ENCODE results near the gene BRSK2. TPM values are rescaled to one million over a fixed set of nuclear protein-coding genes. Genes with fewer than 3 reads are reported as not detected.

The BRSK2 gene
- total RNA-seq, 1 donor from 2014 or later: 4.0 TPM

GRCh38 chr11:1384199-1384970 is 5.3 kb upstream of the BRSK2 start:
- H3K9me3 Mint-ChIP-seq (ENCODE audit: unreplicated experiment): no peaks in the 10 kb centered on the region
- no peak for TF ChIP-seq CTCF (IDR thresholded peaks at IDR 0.05; ENCODE audit: unreplicated experiment)
- peaks cover 4% of the 10 kb centered on the region for H3K27me3 Mint-ChIP-seq (ENCODE audit: unreplicated experiment)
- no peak overlapping the region for H3K4me3 Mint-ChIP-seq (ENCODE audit: unreplicated experiment)
- H3K36me3 Mint-ChIP-seq (ENCODE audit: low read depth, unreplicated experiment): no peaks in the 10 kb centered on the region
- no peak for DNase-seq (ENCODE audit: low spot score)
- H3K27ac Mint-ChIP-seq (ENCODE audit: unreplicated experiment): no peak overlapping the region
- peaks cover 5% of the 10 kb centered on the region for H3K4me1 Mint-ChIP-seq (ENCODE audit: unreplicated experiment)

GRCh38 chr11:1387521-1387920 is 2.2 kb upstream of the BRSK2 start:
- Mint-ChIP-seq H3K9me3 (ENCODE audit: unreplicated experiment) (no peaks in the 10 kb centered on the region), H3K4me1 (ENCODE audit: unreplicated experiment) (no peaks in the 10 kb centered on the region), H3K27me3 (ENCODE audit: unreplicated experiment) (peaks cover 9% of the 10 kb centered on the region), H3K27ac (ENCODE audit: unreplicated experiment) (no peak overlapping the region), H3K4me3 (ENCODE audit: unreplicated experiment) (peak overlapping the region; percentile 30), H3K36me3 (ENCODE audit: low read depth, unreplicated experiment) (peaks cover 4% of the 10 kb centered on the region)
- no peak for DNase-seq (ENCODE audit: low spot score)
- no peak for TF ChIP-seq CTCF (IDR thresholded peaks at IDR 0.05; ENCODE audit: unreplicated experiment)

- H3K36me3 Mint-ChIP-seq (ENCODE audit: low read depth, unreplicated experiment): peaks cover 4% of the 10 kb centered on the region
- no peak for DNase-seq (ENCODE audit: low spot score)
- no peak overlapping the region for H3K27ac Mint-ChIP-seq (ENCODE audit: unreplicated experiment)
- H3K4me3 Mint-ChIP-seq (ENCODE audit: unreplicated experiment): no peak overlapping the region
- no peaks in the 10 kb centered on the region for H3K9me3 Mint-ChIP-seq (ENCODE audit: unreplicated experiment)
- TF ChIP-seq CTCF (IDR thresholded peaks at IDR 0.05; ENCODE audit: unreplicated experiment): no peak
- H3K27me3 Mint-ChIP-seq (ENCODE audit: unreplicated experiment): peaks cover 11% of the 10 kb centered on the region
- H3K4me1 Mint-ChIP-seq (ENCODE audit: unreplicated experiment): no peaks in the 10 kb centered on the region
Measured at GRCh38 chr11:1387961-1388762, 1.6 kb upstream of the BRSK2 start.

GRCh38 chr11:1388763-1389102 is 1.0 kb upstream of the BRSK2 start:
- H3K36me3 Mint-ChIP-seq (ENCODE audit: low read depth, unreplicated experiment): peaks cover 4% of the 10 kb centered on the region
- DNase-seq (ENCODE audit: low spot score): no peak
- no peak for TF ChIP-seq CTCF (IDR thresholded peaks at IDR 0.05; ENCODE audit: unreplicated experiment)
- H3K4me3 Mint-ChIP-seq (ENCODE audit: unreplicated experiment): peak overlapping the region; percentile 76
- no peaks in the 10 kb centered on the region for H3K9me3 Mint-ChIP-seq (ENCODE audit: unreplicated experiment)
- no peak overlapping the region for H3K27ac Mint-ChIP-seq (ENCODE audit: unreplicated experiment)
- H3K4me1 Mint-ChIP-seq (ENCODE audit: unreplicated experiment): no peaks in the 10 kb centered on the region
- H3K27me3 Mint-ChIP-seq (ENCODE audit: unreplicated experiment): peaks cover 11% of the 10 kb centered on the region
